HG02885 (cell line): ENCODE measurements around the gene AAK1.
"Not testable (repeated sequence)": the region's sequence is repeated elsewhere in the genome, so short reads cannot be mapped to it uniquely, and the experiment has no call there.

ENCODE experiments used
- ATAC-seq: cut with Tn5 transposase; IDR thresholded peaks from one replicate; pipeline ENCODE4 v1.9.1; 2021; ENCODE audit warnings: mild to moderate bottlenecking; ENCODE audit not compliant: unreplicated experiment, poor library complexity

AAK1 gene

GRCh38 chr2:69579536-69579935, 64.0 kb downstream of the AAK1 start:
- no peak for ATAC-seq

GRCh38 chr2:69578198-69578540, 65.4 kb downstream of the AAK1 start:
- ATAC-seq: no peak

DNA sequence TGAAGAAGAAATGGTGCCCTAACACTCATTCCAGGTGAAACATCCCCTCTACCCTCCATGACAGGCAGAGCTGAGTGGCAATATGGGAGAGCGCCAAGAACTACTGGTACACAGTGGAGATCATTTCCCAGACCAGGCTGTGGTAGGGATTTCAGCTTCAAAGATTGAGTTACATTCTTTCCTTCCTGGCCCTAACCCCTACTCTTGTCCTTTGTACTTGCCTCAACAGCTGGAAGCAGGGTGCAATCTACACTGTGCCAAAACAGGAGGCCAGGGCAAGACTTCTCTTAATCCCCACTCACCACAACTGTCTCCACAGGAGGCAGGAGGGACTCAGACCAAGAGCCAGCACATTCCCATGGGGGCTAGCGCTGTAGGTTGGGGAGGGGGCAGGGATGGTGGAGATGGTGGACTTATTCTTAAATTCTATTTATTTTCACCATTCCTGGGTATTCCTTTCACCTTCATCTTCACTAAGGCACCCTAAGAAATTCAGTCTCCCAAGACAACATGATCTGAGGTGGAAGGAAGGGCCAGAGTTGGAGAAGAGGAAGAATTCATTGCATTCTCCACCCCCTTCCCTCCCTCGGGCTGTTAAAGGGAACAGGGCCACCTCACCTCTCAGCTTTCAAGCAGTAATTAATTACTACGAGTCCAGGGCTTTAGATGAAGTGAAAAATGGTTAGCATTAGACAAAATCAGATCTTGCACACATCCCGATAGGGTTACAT, 65.9 kb downstream of the AAK1 start:
- ATAC-seq: no peak

- no peak for ATAC-seq
Measured at GRCh38 chr2:69576880-69577279, 66.7 kb downstream of the AAK1 start.

- no peak for ATAC-seq
Measured at GRCh38 chr2:69575926-69576325, 67.6 kb downstream of the AAK1 start.

- not testable (repeated sequence) for ATAC-seq
Measured at GRCh38 chr2:69575371-69575770, 68.2 kb downstream of the AAK1 start.

GRCh38 chr2:69572641-69573040, 70.9 kb downstream of the AAK1 start:
- no peak for ATAC-seq

DNA sequence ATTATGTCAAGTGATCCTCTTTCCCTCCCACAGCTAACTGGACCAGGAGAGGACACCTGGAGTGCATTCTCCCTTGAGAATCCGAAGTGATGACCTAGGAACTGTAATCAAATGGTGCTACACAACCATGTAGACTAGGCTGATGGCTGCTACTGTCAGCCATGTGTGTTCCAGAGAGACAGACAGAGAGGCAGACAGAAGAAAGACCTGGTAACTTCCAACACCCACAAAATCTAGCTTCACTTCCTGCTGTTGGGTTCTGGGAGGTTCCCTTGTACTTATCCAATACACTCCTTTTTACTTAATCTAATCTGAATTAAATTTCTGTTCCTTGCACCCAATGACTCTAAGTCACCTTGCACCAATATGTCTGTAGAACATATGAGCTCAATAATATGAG, 72.3 kb downstream of the AAK1 start:
- no peak for ATAC-seq

DNA sequence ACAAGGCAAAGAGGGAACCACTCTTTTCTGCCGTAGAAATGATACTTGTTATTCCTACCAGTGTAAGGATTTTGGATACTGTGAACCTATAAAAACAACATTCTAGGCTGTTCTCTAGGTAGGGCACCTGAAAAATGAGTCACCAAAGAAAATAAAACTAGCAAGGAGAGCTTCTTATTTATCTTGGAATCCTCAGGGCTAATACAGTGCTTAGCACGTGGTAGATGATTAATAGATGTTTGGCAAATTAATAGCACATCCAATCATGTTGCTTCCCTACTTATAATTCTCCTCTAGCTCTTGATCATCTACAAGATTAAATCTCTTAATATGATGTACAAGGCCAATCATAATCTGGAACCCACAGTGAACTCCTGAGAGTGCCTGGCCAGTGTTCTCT, 73.1 kb downstream of the AAK1 start:
- no peak for ATAC-seq

- no peak for ATAC-seq
Measured at GRCh38 chr2:69567909-69568300, 75.6 kb downstream of the AAK1 start.

DNA sequence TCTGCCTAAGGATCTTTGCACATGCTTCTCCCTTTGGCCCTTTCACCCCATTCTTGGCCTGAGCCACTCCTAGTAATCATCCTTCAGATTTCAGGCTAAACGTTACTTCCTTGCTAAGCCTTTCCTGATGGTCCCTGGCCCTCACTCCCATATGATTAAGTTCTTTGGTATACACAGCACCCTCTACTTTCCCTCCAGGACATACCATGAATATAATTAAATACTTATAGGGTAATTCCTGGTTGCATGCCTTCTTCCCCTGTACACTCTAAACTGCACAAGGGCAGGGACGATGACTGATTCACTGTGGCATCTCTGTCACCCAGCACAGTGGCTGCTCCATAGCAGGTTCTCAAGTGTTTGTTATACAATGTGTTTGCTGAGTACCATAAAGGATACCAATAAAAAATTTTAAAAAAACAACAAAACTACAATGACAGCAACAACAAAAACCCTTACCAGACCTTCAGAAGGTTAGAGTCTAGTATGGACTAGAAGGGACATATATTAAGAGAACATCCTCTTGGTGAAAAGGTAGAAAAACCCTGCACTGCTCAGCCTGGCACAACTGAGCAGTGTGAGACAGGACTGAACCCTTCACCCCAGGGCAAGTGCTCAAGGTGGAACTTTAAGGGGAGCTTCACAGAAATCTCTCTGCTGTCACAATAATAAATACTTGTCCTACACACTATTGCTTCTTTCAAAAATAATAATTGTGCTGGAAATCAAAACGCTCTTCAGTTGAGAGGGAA, 76.2 kb downstream of the AAK1 start:
- no peak for ATAC-seq

DNA sequence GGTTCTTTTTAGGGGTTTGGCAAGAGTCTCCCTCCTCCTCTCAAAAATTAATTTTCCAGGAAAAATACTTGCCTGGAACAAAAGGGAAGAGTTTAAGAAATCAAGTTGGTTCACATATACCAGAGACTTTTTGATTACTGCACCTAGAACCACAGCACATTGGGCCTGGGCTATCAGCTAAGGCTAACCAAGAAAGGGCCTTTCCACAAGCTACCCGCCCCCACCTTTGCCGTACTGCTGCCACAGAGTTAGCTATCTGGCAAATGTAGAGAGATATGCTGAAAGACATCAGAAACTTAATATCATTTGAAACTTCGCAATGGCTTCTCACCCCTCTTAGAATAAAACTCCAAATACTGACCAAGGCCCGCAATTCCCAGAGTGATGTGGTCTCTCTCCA, 76.9 kb downstream of the AAK1 start:
- no peak for ATAC-seq

DNA sequence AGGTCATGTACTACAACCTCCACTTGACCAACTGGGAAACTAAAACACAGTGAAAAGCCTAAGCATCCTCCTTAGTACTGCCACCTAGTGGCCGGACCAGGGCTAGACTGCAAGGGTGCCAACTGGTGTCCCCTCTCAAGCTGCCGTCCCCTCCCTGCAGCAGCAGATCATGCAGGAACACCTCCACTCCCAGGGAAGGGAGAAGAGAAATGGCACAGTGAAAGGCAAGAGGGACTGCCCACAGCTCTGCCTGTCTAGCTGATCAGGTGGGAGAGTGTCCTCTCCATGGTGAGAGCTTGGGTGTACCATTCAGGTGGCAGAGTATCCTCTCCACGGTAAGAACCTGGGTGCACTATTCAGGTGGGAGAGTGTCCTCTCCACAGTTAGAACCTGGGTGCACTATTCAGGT, 78.1 kb downstream of the AAK1 start:
- ATAC-seq: peak; percentile 71

GRCh38 chr2:69564604-69565003, 78.9 kb downstream of the AAK1 start:
- no peak for ATAC-seq

DNA sequence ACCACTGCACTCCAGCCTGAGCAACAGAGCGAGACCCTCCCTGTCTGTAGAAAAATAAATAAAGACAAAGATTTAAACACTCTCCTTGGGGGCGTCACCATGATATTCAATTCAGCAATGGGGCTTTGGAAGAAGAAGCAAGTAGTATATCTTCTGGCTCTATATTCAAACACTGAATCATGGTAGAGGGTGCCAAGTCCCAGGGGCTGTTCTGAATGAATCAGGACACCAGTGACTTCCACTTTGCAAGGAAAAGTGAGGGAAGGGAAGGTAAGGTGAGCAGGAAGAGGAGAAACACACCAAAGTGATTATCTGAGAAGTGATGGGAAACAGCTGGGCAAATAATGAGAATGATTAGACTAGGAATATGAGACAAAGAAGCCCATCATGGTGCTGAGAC, 80.5 kb downstream of the AAK1 start:
- no peak for ATAC-seq

GRCh38 chr2:69561101-69561500, 82.4 kb downstream of the AAK1 start:
- no peak for ATAC-seq

- no peak for ATAC-seq
Measured at GRCh38 chr2:69560147-69560482, 83.4 kb downstream of the AAK1 start.

DNA sequence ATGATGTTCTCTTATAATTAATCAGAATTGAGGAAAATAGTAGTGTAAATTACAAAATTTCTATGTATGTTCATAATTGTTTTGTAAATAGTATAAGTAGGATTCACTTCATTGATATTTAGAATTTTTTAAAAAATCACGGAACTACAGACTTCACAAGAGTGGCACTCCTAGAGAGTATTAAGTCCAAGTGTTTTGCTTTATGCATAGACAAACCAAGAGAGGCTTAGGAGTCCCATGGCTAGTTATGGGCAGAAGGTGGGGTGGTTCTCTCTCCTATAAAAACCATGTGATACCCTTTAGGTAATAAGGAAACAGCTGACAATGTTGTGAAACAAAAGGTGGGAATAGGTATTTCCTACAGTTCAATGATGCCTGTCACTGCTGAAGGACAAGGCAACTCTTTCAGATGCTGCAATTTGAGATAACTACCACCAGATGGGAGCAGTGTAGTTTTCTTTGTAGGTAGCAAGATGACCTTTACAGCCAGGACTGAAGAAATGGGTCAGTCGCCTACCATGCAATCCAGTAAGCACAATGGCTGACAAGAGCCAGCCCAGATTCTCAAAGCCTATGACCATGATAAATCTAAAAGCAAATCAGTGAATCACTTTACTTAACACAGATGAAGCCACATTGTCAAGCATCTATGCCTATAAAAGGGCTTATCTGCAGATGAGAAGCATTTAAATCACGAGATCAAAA, 83.9 kb downstream of the AAK1 start:
- no peak for ATAC-seq

DNA sequence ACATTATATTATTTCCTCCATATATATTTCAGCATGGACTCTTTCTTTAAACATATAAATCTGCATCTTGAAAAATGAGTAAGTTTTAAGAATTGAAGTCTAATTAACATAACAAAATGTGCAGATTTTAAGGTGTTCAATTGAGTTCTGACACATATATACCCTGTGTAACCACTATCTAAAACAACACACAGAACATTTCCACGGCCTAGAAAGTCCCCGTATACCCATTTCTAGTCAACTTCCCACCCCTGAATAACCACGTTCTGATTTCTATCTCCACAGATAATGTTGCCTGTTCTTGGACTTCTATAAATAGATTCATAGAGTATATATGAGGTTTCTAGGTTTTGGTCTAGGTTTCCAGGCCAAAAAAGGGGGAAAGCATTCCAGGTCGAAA, 87.5 kb downstream of the AAK1 start:
- ATAC-seq: no peak

GRCh38 chr2:69554981-69555380, 88.6 kb downstream of the AAK1 start:
- no peak for ATAC-seq

- no peak for ATAC-seq
Measured at GRCh38 chr2:69554568-69554967, 89.0 kb downstream of the AAK1 start.

- ATAC-seq: no peak
Measured at GRCh38 chr2:69553991-69554390, 89.5 kb downstream of the AAK1 start.
